Smooth muscle cell of the brain vasculature (primary cell): Measurements from ENCODE around the gene PFKL.
"Not testable (repeated sequence)": the region's sequence is repeated elsewhere in the genome, so short reads cannot be mapped to it uniquely, and the experiment has no call there.

Experiments
- DNase-seq: peaks from one replicate; pipeline ENCODE4 v3.0.0-alpha.2; 2012; ENCODE audit warnings: low read depth, low spot score

The PFKL gene

DNA sequence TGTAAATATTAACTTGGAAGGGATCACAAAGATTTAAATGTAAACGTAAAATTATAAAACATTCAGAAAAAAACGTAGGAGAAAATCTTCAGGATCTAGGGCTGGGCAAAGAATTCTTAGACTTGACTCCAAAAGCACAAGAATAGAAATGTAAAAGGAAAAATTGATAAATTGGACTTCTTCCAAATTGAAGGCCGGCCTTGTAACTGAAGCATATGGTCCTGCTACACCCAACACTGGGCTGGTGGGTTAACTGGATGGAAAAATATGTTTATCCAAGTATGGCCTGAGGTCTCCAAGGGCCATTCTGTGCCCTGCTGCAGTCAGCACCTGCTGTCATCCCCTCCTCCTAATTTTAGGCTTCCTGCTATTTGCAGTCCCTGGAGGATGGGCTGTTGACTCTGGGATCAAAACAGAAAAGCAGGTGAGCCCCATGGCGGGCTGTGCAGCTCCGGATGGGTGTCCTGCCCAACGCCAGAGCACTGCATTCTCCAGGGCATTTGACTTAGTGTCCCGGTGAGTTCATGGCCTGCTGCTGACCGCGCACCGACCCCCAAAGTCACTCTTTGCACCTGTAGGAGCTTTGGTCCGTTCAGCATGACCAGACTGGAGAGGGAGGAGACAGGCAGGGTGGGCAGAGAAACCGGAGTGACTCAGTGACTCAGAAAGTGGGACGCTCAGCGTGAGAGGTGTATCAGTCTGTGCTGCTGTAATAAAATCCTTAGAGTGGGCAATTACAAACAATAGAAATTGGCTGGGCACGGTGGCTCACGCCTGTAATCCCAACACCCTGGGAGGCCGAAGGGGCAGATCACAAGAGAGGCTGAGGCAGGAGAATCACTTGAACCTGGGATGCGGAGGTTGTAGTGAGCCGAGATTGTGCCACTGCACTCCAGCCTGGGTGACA lies 20.2 kb upstream of the PFKL start:
- DNase-seq = no peak

DNA sequence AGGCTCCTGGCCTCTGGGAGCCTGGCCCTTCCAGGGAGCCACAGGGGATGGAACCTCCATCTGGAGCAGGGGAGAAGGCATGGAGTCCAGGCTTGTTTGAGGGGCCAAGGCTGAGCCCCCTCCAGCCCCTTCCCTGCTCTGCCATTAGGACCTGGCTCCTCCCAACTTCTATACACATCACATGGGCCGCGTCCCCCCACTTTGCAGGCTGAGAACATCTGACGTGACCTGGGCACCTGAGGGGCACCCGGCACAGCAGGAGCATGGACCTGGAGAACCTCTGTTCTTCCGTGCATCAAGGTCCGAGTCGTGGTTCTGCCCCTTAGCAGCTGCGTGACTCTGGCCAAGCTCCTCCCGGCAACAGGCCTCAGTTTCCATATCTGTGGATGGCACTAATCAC lies 18.1 kb upstream of the PFKL start:
- DNase-seq = no peak

DNA sequence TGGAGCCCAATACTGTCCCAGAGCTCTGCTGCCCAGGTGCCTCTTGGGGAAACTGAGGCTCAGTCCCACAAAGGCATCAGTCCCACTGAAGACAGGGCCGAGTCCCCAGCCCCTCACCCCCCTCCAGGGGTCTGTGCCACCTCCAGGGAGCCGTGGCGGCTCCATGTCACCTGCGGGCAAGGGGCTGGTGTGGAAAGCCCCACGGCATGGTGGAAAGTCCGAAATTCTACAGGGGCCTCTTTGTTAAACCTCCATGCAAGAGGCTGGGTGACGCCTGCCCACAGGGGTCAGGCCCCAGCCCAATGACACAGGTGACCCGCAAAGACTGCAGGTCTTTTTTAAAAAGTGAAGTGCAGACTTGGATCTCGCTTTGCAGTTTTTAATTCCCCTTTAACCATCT lies 17.5 kb upstream of the PFKL start:
- DNase-seq = no peak

DNA sequence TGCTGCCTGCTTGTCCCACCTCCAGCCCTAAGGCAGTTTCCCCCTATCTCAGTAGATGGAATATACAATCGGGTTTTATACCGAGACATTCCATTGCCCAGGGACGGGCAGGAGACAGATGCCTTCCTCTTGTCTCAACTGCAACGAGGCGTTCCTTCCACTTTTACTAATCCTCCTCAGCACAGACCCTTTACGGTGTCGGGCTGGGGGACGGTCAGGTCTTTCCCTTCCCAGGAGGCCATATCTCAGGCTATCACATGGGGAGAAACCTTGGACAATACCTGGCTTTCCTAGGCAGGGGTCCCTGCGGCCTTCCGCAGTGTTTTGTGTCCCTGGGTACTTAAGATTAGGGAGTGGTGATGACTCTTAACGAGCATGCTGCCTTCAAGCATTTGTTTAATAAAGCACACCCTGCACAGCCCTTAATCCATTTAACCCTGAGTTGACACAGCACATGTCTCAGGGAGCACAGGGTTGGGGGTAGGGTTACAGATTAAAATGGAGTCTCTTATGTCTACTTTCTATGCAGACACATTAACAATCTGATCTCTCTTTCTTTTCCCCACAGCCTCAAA lies 16.6 kb upstream of the PFKL start:
- DNase-seq = not testable (repeated sequence)

DNA sequence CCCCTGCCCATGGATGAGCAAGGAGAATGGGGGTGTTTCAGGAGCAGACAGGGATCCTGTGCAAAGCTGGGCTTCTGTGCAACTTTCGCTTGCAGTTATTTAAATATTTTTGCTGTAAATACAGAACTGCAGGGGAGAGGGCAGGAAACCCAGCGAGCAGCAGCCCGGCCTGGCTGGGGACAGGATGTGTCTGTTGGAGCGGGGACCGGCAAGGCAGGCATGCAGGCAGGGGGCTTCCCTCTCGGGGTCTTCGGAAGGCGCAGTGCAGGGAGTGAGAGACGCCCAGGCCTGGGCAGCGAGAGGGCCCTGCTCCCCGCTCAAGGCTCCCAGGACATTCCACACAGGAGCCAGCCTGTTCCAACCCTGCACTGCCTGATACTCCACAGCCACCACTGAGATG lies 15.9 kb upstream of the PFKL start:
- DNase-seq = no peak

DNA sequence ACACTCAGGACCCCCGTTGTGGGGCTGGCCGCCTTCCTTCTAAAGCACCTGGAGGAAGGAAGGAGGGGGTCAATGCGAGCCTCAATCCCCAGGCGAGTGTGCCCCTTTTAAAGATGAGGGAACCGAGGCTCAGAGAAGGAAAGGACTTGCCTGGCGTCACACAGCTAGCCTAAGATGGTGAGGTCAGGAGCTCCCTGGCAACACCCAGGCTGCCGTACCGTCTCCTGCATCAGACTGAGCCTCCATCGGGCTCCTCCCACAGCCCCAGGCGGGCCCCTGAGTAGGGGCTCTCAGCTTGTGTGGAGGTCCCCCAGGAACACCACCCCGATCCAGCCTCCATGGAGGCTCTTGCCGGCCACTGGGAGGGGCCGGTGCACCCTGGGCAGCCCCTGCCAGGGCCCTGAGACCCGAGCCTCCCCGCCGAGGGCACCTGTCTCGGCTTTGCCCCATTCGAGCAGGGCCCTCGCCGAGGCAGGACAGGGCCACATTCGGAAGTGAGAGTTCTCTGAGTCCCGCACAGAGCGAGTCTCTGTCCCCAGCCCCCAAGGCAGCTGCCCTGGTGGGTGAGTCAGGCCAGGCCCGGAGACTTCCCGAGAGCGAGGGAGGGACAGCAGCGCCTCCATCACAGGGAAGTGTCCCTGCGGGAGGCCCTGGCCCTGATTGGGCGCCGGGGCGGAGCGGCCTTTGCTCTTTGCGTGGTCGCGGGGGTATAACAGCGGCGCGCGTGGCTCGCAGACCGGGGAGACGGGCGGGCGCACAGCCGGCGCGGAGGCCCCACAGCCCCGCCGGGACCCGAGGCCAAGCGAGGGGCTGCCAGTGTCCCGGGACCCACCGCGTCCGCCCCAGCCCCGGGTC lies 14.5 kb upstream of the PFKL start, which contains the start of gene AIRE:
AIRE (plus strand) TSS at position 739 of the 855 bp plus-strand sequence. CDS start 131 bp downstream, outside the sequence.
- no peak for DNase-seq

DNA sequence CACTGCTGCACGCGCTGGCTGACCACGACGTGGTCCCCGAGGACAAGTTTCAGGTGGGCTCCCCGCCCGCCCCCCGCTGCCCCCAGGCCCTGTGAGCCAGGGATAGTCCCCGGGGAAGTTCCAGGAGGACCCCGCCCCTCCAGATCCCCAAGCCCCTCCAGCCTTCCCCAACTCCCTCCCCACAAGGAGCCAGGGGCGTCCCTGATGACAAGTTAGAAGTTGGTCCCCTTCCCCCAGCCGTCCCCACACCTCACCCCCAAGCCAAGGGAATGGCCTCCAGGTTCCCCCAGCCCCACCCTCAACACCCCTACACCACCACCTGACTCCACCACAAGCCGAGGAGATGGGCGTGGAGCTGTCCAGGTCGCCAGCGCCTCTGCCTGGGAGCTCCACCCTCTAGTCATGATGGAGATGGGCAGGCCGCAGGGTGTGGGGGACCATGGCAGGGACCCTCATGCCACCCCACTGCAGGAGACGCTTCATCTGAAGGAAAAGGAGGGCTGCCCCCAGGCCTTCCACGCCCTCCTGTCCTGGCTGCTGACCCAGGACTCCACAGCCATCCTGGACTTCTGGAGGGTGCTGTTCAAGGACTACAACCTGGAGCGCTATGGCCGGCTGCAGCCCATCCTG lies 13.7 kb upstream of the PFKL start:
- DNase-seq = no peak

DNA sequence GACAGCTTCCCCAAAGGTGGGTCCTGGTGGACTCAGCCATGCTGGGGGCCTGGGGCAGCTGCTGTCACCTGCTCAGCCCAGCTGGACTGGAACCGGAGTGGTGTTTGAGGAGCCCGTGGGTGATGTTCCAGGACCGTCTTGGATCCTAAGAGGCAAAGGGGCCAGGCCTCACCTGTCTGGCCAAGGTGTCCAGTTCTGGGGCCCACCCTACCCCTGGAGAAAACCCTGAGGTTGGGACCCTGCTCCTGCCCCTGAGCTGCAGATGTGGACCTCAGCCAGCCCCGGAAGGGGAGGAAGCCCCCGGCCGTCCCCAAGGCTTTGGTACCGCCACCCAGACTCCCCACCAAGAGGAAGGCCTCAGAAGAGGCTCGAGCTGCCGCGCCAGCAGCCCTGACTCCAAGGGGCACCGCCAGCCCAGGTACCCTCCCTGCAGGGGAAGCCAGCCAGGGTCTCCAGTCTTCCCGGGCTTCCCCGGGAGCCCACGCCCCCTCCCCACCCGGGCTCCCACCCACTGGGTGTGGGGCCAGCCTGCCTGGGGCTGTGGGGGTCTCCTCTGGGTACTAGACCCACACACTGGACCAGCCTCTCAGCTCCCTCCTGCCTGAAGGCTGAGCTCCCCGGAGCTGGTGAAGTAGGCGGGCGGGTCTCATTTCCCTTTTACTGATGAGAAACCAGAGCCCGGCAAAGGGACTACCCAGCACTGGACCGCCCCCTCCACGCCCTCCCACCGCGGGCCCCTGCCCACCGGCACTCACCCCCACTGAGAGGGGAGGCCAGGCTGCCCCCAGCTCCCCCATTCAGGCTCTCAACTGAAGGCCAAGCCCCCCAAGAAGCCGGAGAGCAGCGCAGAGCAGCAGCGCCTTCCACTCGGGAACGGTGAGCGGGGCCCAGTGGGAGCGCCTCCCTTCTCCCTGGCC lies 12.9 kb upstream of the PFKL start:
- DNase-seq = no peak

DNA sequence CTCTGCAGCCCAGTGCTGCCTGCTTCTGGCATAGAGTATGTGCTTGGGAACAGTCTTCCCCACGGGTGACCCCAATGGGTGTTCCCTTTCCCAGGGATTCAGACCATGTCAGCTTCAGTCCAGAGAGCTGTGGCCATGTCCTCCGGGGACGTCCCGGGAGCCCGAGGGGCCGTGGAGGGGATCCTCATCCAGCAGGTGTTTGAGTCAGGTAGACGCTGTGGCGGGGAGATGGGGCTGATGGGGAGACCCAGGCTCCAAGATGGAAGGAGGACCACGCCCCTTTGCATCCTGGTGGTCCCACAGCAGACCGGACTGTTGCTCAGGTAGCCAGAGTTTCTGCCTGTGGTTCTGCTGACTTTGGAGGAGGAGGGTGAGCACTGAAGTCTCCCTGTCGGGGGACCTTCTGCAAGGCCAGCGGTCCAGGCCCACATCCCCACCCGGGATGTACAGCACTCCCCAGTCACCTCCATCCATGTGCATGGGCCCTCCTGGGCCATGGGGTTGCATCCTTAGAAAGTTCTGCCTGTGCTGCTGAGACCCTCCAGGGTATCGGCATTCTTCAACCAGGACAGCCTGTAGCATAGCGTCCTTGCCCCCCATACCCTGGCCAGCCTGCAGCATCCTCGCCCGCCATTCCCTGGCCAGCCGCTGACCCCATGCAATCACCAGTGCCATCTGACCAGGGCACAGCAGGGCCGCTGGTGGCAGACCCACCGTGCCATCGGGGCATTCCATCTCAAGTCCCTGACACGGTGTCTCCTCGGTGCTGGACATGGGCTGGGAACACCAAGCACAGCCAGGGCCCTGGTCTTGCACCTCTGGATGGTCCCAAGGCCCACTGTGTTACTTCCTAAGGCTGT lies 11.4 kb upstream of the PFKL start:
- DNase-seq = no peak

DNA sequence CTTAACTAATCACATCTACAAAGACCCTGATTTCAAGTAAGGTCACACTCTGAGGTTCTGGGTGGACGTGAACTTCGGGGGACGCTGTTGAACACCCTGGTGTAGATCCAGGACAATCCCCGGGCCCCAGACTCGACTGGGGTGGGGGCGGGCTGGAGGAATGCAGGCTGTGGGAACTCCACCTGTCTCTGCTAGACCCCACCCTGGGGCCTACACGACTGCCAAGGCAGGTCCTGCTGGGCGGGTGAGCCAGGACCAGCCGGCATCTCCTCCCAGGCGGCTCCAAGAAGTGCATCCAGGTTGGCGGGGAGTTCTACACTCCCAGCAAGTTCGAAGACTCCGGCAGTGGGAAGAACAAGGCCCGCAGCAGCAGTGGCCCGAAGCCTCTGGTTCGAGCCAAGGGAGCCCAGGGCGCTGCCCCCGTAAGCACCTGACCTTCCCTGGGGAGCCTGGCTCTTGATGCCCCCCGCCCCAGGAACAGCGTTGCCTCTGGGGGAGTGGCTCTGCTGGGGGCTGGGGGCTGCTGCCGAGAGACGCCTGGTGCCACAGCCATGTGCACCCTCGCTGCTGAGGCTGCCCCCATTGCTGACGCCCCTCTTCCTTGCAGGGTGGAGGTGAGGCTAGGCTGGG lies 10.4 kb upstream of the PFKL start:
- no peak for DNase-seq

DNA sequence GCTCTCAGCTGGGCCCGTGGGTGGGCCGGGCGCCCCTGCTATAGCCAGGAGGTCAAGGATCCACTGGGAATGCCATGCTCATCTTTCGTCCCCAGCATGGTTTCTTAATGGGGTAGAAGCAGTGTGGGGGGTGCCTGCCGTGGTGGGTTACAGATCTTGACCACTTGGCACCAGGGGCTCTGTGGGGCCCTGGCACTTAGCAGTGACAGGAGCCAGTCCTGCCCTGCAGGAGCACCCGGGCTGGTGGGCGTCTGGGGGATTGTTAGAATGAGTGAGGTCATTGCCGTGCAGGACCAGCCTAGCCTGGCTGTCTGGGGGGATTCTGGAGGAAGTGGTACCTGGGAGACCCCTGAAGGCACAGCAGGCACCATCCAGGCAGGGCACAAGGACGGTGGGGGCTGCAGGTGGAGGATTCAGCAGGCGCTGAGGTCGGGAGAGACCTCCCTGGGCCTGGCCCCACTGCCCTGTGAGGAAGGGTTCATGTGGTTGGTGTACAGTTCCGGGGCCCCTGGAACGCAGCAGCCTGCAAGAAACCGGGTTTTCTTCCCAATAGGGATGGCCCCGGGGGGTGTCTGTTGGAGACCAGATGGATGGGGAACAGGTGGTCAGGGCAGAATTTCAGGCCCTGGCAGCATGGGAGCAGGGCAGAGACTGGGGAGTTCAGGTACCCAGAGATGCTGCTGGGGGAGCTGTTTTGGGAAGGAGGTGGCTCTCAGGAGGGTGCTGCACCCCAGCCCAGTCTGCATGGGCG lies 9.4 kb upstream of the PFKL start:
- DNase-seq = no peak

DNA sequence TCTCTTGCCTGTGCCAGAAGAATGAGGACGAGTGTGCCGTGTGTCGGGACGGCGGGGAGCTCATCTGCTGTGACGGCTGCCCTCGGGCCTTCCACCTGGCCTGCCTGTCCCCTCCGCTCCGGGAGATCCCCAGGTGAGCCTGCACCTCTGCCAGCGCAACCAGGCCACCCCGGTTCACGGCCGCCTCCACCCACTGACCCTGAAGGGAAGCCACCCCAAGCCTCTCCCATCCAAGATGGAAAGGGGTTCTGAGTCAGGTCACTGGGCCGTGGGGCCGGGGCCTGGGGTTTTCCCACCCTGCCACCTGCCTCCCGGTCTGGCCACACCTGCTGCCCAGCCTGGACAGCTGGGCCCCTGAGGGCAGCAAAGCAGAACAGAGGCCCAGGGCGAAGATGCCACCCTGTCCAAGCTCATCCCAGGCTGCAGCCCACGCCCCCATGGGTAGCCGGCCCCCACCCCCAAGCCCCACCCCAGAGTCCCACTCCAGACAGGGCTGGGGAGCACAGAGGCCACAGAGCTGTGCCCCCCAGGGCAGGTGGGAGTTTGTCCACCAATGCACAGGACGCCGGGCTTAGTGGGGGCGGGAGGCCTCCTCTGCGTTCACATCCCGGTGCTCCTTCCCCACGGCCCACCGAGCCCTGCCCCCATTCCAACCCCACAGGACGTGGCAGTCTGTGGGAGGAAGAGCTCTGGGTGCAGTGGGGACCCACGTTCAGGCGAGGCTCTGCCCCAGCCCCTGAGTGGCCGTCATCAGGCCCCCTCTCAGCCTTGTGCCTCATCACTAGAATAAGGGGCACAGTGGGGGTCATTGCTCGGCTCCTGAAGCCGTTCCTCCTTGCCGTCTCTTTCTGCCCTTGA lies 8.5 kb upstream of the PFKL start:
- DNase-seq = no peak

DNA sequence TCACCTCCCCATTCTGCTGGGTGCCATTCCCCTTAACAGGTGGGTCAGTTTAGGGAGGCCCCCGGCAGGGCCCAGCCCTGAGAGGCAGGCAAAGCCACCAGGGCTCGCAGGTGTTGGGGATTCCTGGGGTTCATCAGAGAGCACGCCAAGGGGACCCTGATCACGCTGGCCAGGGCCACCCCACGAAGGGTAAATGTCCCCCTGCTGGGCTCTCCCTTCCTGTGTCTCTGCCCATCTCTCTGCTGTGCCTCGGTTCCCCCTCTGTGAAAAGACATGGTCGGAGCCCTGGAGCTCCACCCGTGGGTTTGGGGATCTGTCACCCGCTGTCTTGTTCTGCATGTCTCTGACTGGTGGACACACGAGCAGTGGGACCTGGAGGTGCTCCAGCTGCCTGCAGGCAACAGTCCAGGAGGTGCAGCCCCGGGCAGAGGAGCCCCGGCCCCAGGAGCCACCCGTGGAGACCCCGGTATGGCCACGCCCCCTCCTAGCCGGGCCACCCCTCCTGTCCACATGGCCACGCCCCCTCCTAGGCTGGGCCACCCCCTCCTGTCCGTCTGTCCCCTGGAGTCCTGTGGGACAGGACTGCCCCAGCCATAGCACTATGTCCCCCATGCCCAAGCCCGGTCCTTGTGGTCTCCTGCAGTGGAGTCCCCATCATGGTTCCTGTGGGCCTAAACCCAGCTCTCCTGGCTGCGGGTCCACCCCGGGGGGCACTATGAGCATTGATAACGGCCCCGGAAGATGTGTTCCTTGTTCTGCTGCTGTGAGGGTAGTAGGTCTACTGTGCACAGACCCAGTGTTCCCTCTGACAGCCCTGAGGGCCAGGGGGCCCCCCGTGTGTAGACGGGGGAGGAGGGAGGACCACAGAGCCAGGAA lies 7.7 kb upstream of the PFKL start:
- DNase-seq = no peak

DNA sequence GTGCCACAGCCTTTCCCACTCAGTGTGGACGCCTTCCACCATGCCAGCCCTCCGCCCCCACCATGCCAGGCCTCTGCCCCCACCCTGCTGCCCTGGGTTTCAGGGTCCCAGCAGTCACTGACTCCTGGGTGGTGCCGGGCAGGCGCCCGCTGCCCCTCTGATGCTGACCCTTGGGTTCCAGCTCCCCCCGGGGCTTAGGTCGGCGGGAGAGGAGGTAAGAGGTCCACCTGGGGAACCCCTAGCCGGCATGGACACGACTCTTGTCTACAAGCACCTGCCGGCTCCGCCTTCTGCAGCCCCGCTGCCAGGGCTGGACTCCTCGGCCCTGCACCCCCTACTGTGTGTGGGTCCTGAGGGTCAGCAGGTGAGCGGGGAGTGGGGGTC lies 7.0 kb upstream of the PFKL start:
- DNase-seq = no peak

DNA sequence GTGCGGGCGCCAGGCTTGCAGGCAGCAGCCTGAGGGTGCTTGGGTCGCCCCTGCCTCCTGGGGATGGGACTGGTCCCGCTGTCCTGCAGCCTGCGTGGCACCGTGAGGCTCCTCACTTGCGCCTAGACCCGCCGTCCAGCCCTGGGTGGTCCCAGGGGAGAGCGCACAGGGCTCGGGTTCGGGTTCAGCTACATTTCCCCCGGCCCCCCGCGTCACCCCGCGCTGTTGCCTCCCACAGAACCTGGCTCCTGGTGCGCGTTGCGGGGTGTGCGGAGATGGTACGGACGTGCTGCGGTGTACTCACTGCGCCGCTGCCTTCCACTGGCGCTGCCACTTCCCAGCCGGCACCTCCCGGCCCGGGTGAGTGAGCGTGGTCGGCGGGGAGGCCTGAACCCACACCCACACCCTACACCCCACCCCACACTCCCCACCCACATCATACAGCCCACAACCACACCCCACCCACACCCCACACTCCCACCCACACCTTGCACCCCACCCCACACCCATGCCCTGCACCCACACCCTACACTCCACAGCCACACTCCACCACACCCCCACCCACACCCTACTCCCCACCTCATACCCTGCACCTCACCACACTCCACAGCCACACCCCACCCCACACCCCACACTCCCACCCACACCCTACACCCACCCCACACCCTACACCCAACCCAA lies 6.2 kb upstream of the PFKL start:
- DNase-seq = no peak
